GM12873 (cell line): ENCODE measurements around the gene MACF1.

Source experiments
- CTCF ChIP-seq: IDR thresholded peaks from 2 replicates; pipeline ENCODE4 v1.5.1; 2012; ENCODE audit warnings: low read depth, mild to moderate bottlenecking, moderate library complexity, low read length, control low read depth; ENCODE audit not compliant: insufficient read depth; ENCODE audit errors: missing control alignments

The MACF1 gene

GRCh38 chr1:39494671-39495410, 290.3 kb downstream of the MACF1 start:
- no peak for TF ChIP-seq CTCF

- TF ChIP-seq CTCF: no peak
These were observed 293.1 kb downstream of the MACF1 start for GRCh38 chr1:39497585-39497984.

- TF ChIP-seq CTCF: no peak
These were observed 295.2 kb downstream of the MACF1 start for GRCh38 chr1:39499668-39500067.

- no peak for TF ChIP-seq CTCF
These were observed 296.4 kb downstream of the MACF1 start for GRCh38 chr1:39500862-39501389.

GRCh38 chr1:39501666-39502065, 297.2 kb downstream of the MACF1 start:
- no peak for TF ChIP-seq CTCF

- TF ChIP-seq CTCF: no peak
These were observed 300.8 kb downstream of the MACF1 start for GRCh38 chr1:39505289-39505688.

GRCh38 chr1:39507230-39507928, 302.9 kb downstream of the MACF1 start:
- TF ChIP-seq CTCF: peak; percentile 1
